Skeletal muscle satellite cell (primary cell): ENCODE data around the gene POLR1H. TPM values are rescaled to one million over a fixed set of nuclear protein-coding genes. Genes with fewer than 3 reads are reported as not detected.
"Not testable (repeated sequence)": the region's sequence is repeated elsewhere in the genome, so short reads cannot be mapped to it uniquely, and the experiment has no call there.

Source experiments
- H3K27me3 ChIP-seq: 2 replicates; pipeline ENCODE4 v1.7.0; 2013; ENCODE audit warnings: low read length; ENCODE audit not compliant: control insufficient read depth, insufficient read depth
- H3K36me3 ChIP-seq: 2 replicates; pipeline ENCODE4 v1.7.0; 2013; ENCODE audit warnings: mild to moderate bottlenecking, control low read depth, low read length; ENCODE audit not compliant: insufficient read depth
- H3K4me1 ChIP-seq: 2 replicates; pipeline ENCODE4 v1.7.0; 2013; ENCODE audit warnings: low read length; ENCODE audit not compliant: control insufficient read depth, insufficient read depth
- H3K4me2 ChIP-seq: 2 replicates; pipeline ENCODE4 v1.7.0; 2013; ENCODE audit warnings: mild to moderate bottlenecking, low read length
- H3K4me3 ChIP-seq: 2 replicates; pipeline ENCODE4 v1.7.0; 2013; ENCODE audit warnings: low read length
- H3K9ac ChIP-seq: 2 replicates; pipeline ENCODE4 v1.7.0; 2013; ENCODE audit warnings: mild to moderate bottlenecking, low read depth, low read length, moderate library complexity
- H3K9me3 ChIP-seq: replicated peaks from 2 replicates; pipeline ENCODE4 v1.7.0; 2013; ENCODE audit warnings: mild to moderate bottlenecking, control low read depth, low read length
- total RNA-seq: library from RNA; depleted of rRNA; stranded (reverse); fragments of >200 nt; gene quantifications from 2 replicates; pipeline ENCODE4 v1.2.3, GENCODE V29; 2012; rRNA removed

Gene POLR1H
- 36.5 and 44.1 TPM in 2 replicates for total RNA-seq

- H3K4me3 ChIP-seq: peak within 1 kb of the TSS; percentile 92
Observed at GRCh38 chr6:30061092-30061857, at the start of gene POLR1H. Gene POLR1H, plus strand, starts transcription at chr6:30061265. Its CDS starts 260 bp downstream, at chr6:30061525.

GRCh38 chr6:30013291-30013922 lies 47.7 kb upstream of the POLR1H start:
- peaks cover 4% of the 10 kb centered on the region for H3K27me3 ChIP-seq
- H3K4me2 ChIP-seq: no peak overlapping the region
- no peaks in the 10 kb centered on the region for H3K4me1 ChIP-seq
- no peak overlapping the region for H3K4me3 ChIP-seq
- no peak overlapping the region for H3K9ac ChIP-seq
- no peaks in the 10 kb centered on the region for H3K36me3 ChIP-seq
- no peaks in the 10 kb centered on the region for H3K9me3 ChIP-seq

More at GRCh38 chr6:30061092-30061857, at the start of gene POLR1H:
- H3K4me2 ChIP-seq: peak within 1 kb of the TSS; percentile 93
- H3K36me3 ChIP-seq: peaks cover 14% of the 10 kb centered on the region
- no peaks in the 10 kb centered on the region for H3K27me3 ChIP-seq
- peak within 1 kb of the TSS; percentile 97 for H3K9ac ChIP-seq
- H3K4me1 ChIP-seq: peaks cover 21% of the 10 kb centered on the region
- no peaks in the 10 kb centered on the region for H3K9me3 ChIP-seq

- Histone ChIP-seq H3K4me3 (no peak overlapping the region), H3K9ac (no peak overlapping the region), H3K9me3 (no peaks in the 10 kb centered on the region), H3K4me2 (no peak overlapping the region), H3K27me3 (no peaks in the 10 kb centered on the region), H3K36me3 (no peaks in the 10 kb centered on the region), H3K4me1 (no peaks in the 10 kb centered on the region)
Observed at GRCh38 chr6:30019819-30020218, 41.2 kb upstream of the POLR1H start.

GRCh38 chr6:30020626-30021025 lies 40.4 kb upstream of the POLR1H start:
- no peaks in the 10 kb centered on the region for H3K9me3 ChIP-seq
- H3K27me3 ChIP-seq: no peaks in the 10 kb centered on the region
- H3K9ac ChIP-seq: no peak overlapping the region
- no peaks in the 10 kb centered on the region for H3K36me3 ChIP-seq
- no peaks in the 10 kb centered on the region for H3K4me1 ChIP-seq
- H3K4me2 ChIP-seq: no peak overlapping the region
- no peak overlapping the region for H3K4me3 ChIP-seq

GRCh38 chr6:30022189-30022588 lies 38.9 kb upstream of the POLR1H start:
- Histone ChIP-seq H3K4me2 (no peak overlapping the region), H3K4me3 (no peak overlapping the region), H3K9ac (no peak overlapping the region), H3K36me3 (no peaks in the 10 kb centered on the region), H3K27me3 (no peaks in the 10 kb centered on the region), H3K9me3 (no peaks in the 10 kb centered on the region), H3K4me1 (no peaks in the 10 kb centered on the region)

GRCh38 chr6:30022712-30023111 lies 38.4 kb upstream of the POLR1H start:
- not testable (repeated sequence) for H3K4me2 ChIP-seq, H3K9me3 ChIP-seq, H3K27me3 ChIP-seq, H3K36me3 ChIP-seq, H3K4me3 ChIP-seq, H3K4me1 ChIP-seq, H3K9ac ChIP-seq

GRCh38 chr6:30025186-30025585 lies 35.9 kb upstream of the POLR1H start:
- no peaks in the 10 kb centered on the region for H3K4me1 ChIP-seq
- no peaks in the 10 kb centered on the region for H3K36me3 ChIP-seq
- H3K9ac ChIP-seq: no peak overlapping the region
- H3K9me3 ChIP-seq: no peaks in the 10 kb centered on the region
- H3K27me3 ChIP-seq: no peaks in the 10 kb centered on the region
- no peak overlapping the region for H3K4me3 ChIP-seq
- no peak overlapping the region for H3K4me2 ChIP-seq

- Histone ChIP-seq H3K27me3 (no peaks in the 10 kb centered on the region), H3K4me3 (no peak overlapping the region), H3K9me3 (no peaks in the 10 kb centered on the region)
Observed at GRCh38 chr6:30029588-30029987, 31.5 kb upstream of the POLR1H start.

GRCh38 chr6:30031381-30031780 lies 29.7 kb upstream of the POLR1H start:
- Histone ChIP-seq H3K9me3 (no peaks in the 10 kb centered on the region), H3K27me3 (no peaks in the 10 kb centered on the region), H3K4me1 (no peaks in the 10 kb centered on the region), H3K9ac (no peak overlapping the region), H3K36me3 (no peaks in the 10 kb centered on the region), H3K4me3 (no peak overlapping the region), H3K4me2 (no peak overlapping the region)

More at GRCh38 chr6:30029588-30029987, 31.5 kb upstream of the POLR1H start:
- H3K4me2 ChIP-seq: no peak overlapping the region
- no peaks in the 10 kb centered on the region for H3K36me3 ChIP-seq
- H3K4me1 ChIP-seq: no peaks in the 10 kb centered on the region
- no peak overlapping the region for H3K9ac ChIP-seq

GRCh38 chr6:30033440-30033839 lies 27.6 kb upstream of the POLR1H start:
- not testable (repeated sequence) for H3K4me2 ChIP-seq, H3K4me1 ChIP-seq, H3K4me3 ChIP-seq, H3K36me3 ChIP-seq, H3K27me3 ChIP-seq, H3K9me3 ChIP-seq, H3K9ac ChIP-seq

- Histone ChIP-seq H3K9me3 (no peaks in the 10 kb centered on the region), H3K4me3 (no peak overlapping the region), H3K27me3 (no peaks in the 10 kb centered on the region), H3K4me1 (no peaks in the 10 kb centered on the region), H3K4me2 (no peak overlapping the region), H3K9ac (no peak overlapping the region), H3K36me3 (no peaks in the 10 kb centered on the region)
Observed at GRCh38 chr6:30035784-30036183, 25.3 kb upstream of the POLR1H start.
